Skeletal muscle tissue (tissue), 4 donors: ENCODE measurements around the gene ACBD6. TPM values are rescaled to one million over a fixed set of nuclear protein-coding genes. Genes with fewer than 3 reads are reported as not detected.

Source experiments
- H3K27ac ChIP-seq: one replicate; pipeline ENCODE4 v1.7.0; 2013; ENCODE audit warnings: mild to moderate bottlenecking, low read depth, low read length, inconsistent platforms
- H3K27me3 ChIP-seq, 3 donors: one replicate each; pipeline ENCODE4 v1.7.0; 2013; ENCODE audit warnings: low read length in 3 of 3; ENCODE audit not compliant: control insufficient read depth in 3 of 3, insufficient read depth in 3 of 3
- H3K36me3 ChIP-seq, 3 donors: one replicate each; pipeline ENCODE4 v1.7.0; 2013; ENCODE audit warnings: low read length in 3 of 3; ENCODE audit not compliant: control insufficient read depth in 3 of 3, insufficient read depth in 3 of 3
- H3K4me1 ChIP-seq, 3 donors: one replicate each; pipeline ENCODE4 v1.7.0; 2013; ENCODE audit warnings: low read length in 3 of 3, mild to moderate bottlenecking in 3 of 3; ENCODE audit not compliant: control insufficient read depth in 3 of 3, insufficient read depth in 3 of 3
- H3K4me3 ChIP-seq, 3 donors: one replicate each; pipeline ENCODE4 v1.7.0; 2013; ENCODE audit warnings: low read length in 3 of 3
- H3K9ac ChIP-seq, 3 donors: one replicate each; pipeline ENCODE4 v1.7.0; 2013; ENCODE audit warnings: low read length in 3 of 3, mild to moderate bottlenecking in 3 of 3, moderate library complexity in 2 of 3, low read depth in 1 of 3
- H3K9me3 ChIP-seq, 3 donors: one replicate each; pipeline ENCODE4 v1.7.0; 2013; ENCODE audit warnings: low read length in 3 of 3; ENCODE audit not compliant: control insufficient read depth in 3 of 3
- total RNA-seq: library from RNA; depleted of rRNA; stranded (reverse); fragments of >200 nt; gene quantifications from one replicate; pipeline ENCODE4 v1.2.3, GENCODE V29; 2014
- donor health status: Osteomylitis.

The ACBD6 gene
- total RNA-seq, 1 donor from 2014 or later: 40.7 TPM

- no peak overlapping the region for H3K9ac ChIP-seq
- no peaks in the 10 kb centered on the region for H3K4me1 ChIP-seq
- H3K4me3 ChIP-seq: no peak overlapping the region
- H3K27me3 ChIP-seq: no peaks in the 10 kb centered on the region
- no peak overlapping the region for H3K27ac ChIP-seq
- no peaks in the 10 kb centered on the region for H3K9me3 ChIP-seq
- H3K36me3 ChIP-seq: no peaks in the 10 kb centered on the region
These were observed 158.2 kb downstream of the ACBD6 start for GRCh38 chr1:180343921-180344769.

- H3K9me3 ChIP-seq: no peaks in the 10 kb centered on the region
- no peak overlapping the region for H3K9ac ChIP-seq
- no peak overlapping the region for H3K4me3 ChIP-seq
- H3K4me1 ChIP-seq: no peaks in the 10 kb centered on the region
- no peaks in the 10 kb centered on the region for H3K27me3 ChIP-seq
- no peaks in the 10 kb centered on the region for H3K36me3 ChIP-seq
- no peak overlapping the region for H3K27ac ChIP-seq
These were observed 175.3 kb downstream of the ACBD6 start for GRCh38 chr1:180327089-180327488.

- H3K36me3 ChIP-seq: peaks cover 0 to 4% (median 0%) of the 10 kb centered on the region in 3 donors
- no peak overlapping the region for H3K4me3 ChIP-seq
- no peak overlapping the region for H3K9ac ChIP-seq
- H3K27me3 ChIP-seq: no peaks in the 10 kb centered on the region
- no peak overlapping the region for H3K27ac ChIP-seq
- H3K4me1 ChIP-seq: no peaks in the 10 kb centered on the region
- H3K9me3 ChIP-seq: no peaks in the 10 kb centered on the region
These were observed 189.5 kb downstream of the ACBD6 start for GRCh38 chr1:180312926-180313325.

GRCh38 chr1:180311011-180311730, 191.2 kb downstream of the ACBD6 start:
- Histone ChIP-seq H3K9me3 (no peaks in the 10 kb centered on the region), H3K36me3 (peaks cover 0 to 4% (median 0%) of the 10 kb centered on the region in 3 donors), H3K27ac (no peak overlapping the region), H3K27me3 (no peaks in the 10 kb centered on the region), H3K9ac (no peak overlapping the region), H3K4me1 (no peaks in the 10 kb centered on the region), H3K4me3 (no peak overlapping the region)

- no peaks in the 10 kb centered on the region for H3K9me3 ChIP-seq
- no peak overlapping the region for H3K9ac ChIP-seq
- H3K4me1 ChIP-seq: no peaks in the 10 kb centered on the region
- H3K27ac ChIP-seq: no peak overlapping the region
- no peak overlapping the region for H3K4me3 ChIP-seq
- H3K36me3 ChIP-seq: peaks cover 0 to 4% (median 0%) of the 10 kb centered on the region in 3 donors
- no peaks in the 10 kb centered on the region for H3K27me3 ChIP-seq
These were observed 192.3 kb downstream of the ACBD6 start for GRCh38 chr1:180310095-180310494.

- Histone ChIP-seq H3K9me3 (no peaks in the 10 kb centered on the region), H3K4me3 (no peak overlapping the region), H3K4me1 (no peaks in the 10 kb centered on the region), H3K27ac (no peak overlapping the region), H3K27me3 (no peaks in the 10 kb centered on the region), H3K36me3 (peaks cover 0 to 4% (median 0%) of the 10 kb centered on the region in 3 donors), H3K9ac (no peak overlapping the region)
These were observed 193.0 kb downstream of the ACBD6 start for GRCh38 chr1:180309338-180309737.

- Histone ChIP-seq H3K36me3 (no peaks in the 10 kb centered on the region), H3K9me3 (no peaks in the 10 kb centered on the region), H3K9ac (no peak overlapping the region), H3K27ac (no peak overlapping the region), H3K27me3 (no peaks in the 10 kb centered on the region), H3K4me3 (no peak overlapping the region), H3K4me1 (no peaks in the 10 kb centered on the region)
These were observed 201.1 kb downstream of the ACBD6 start for GRCh38 chr1:180301135-180301742.

GRCh38 chr1:180299479-180300221, 202.7 kb downstream of the ACBD6 start:
- Histone ChIP-seq H3K9ac (no peak overlapping the region), H3K36me3 (no peaks in the 10 kb centered on the region), H3K4me3 (no peak overlapping the region), H3K27me3 (no peaks in the 10 kb centered on the region), H3K9me3 (no peaks in the 10 kb centered on the region), H3K27ac (no peak overlapping the region), H3K4me1 (no peaks in the 10 kb centered on the region)

GRCh38 chr1:180295999-180296398, 206.4 kb downstream of the ACBD6 start:
- H3K27me3 ChIP-seq: no peaks in the 10 kb centered on the region
- H3K9ac ChIP-seq: no peak overlapping the region
- no peaks in the 10 kb centered on the region for H3K4me1 ChIP-seq
- H3K27ac ChIP-seq: no peak overlapping the region
- no peak overlapping the region for H3K4me3 ChIP-seq
- no peaks in the 10 kb centered on the region for H3K9me3 ChIP-seq
- H3K36me3 ChIP-seq: no peaks in the 10 kb centered on the region
